ENCODE measurements around the gene SEPTIN6. TPM values are rescaled to one million over a fixed set of nuclear protein-coding genes. Genes with fewer than 3 reads are reported as not detected.

The SEPTIN6 gene
- total RNA-seq, 2 donors from 2014 or later = 11.5 to 18.7 TPM

- Mint-ChIP-seq H3K27ac (no peak overlapping the region), H3K36me3 (ENCODE audit: low read depth) (no peaks in the 10 kb centered on the region), H3K4me3 (no peak overlapping the region), H3K9me3 (peaks cover 60% of the 10 kb centered on the region), H3K4me1 (no peaks in the 10 kb centered on the region), H3K27me3 (ENCODE audit: insufficient read depth) (no peaks in the 10 kb centered on the region)
- Histone ChIP-seq H3K27ac (ENCODE audit: low read depth, low read length) (no peak overlapping the region), H3K9me3 (ENCODE audit: control insufficient read depth, low read length) (no peaks in the 10 kb centered on the region), H3K4me3 (ENCODE audit: low read length) (no peak overlapping the region), H3K27me3 (ENCODE audit: control insufficient read depth, insufficient read depth, low read length, poor library complexity, severe bottlenecking) (no peaks in the 10 kb centered on the region), H3K4me1 (ENCODE audit: control insufficient read depth, insufficient read depth, low read length) (no peaks in the 10 kb centered on the region), H3K9ac (ENCODE audit: extremely low read depth, low read length, poor library complexity, severe bottlenecking) (no peak overlapping the region), H3K36me3 (ENCODE audit: control insufficient read depth, insufficient read depth, low read length) (no peaks in the 10 kb centered on the region)
- no peak for TF ChIP-seq CTCF (conservative IDR thresholded peaks at IDR 0.05)
- DNase-seq = no peak
- 93% methylated on average over 1 of the region's 2 CpGs; no CpG with 5 or more reads in 1 of the 2 experiments for WGBS, 2 experiments (ENCODE audit: insufficient coverage in 1 of 2, insufficient read length in 1 of 2)
These were observed 45.9 kb downstream of the SEPTIN6 start for GRCh38 chrX:119647089-119647488.

DNA sequence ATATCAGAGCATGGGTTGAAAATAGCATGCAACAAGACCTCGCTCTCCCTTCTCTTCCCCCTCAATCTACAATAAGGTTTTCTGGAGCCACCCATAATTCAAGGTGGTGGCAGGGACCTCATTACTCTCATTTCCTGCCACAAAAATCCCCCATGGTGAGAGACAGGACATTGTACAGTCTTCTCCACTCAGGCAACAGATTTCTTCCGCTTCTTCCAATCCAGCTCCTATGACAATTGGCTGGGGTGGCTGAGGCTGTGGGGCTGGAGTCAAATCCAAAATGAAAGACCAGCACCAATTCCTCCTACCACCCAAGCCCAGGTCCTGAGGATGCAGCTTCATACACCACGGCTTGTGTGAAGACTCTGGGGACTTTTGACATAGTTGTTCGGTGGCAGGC is 46.5 kb downstream of the SEPTIN6 start:
- no peaks in the 10 kb centered on the region for H3K4me1 Mint-ChIP-seq
- no peaks in the 10 kb centered on the region for H3K36me3 ChIP-seq (ENCODE audit: control insufficient read depth, insufficient read depth, low read length)
- no peak overlapping the region for H3K27ac Mint-ChIP-seq
- no peaks in the 10 kb centered on the region for H3K36me3 Mint-ChIP-seq (ENCODE audit: low read depth)
- no peak overlapping the region for H3K4me3 ChIP-seq (ENCODE audit: low read length)
- H3K27ac ChIP-seq (ENCODE audit: low read depth, low read length) = no peak overlapping the region
- H3K9me3 ChIP-seq (ENCODE audit: control insufficient read depth, low read length) = no peaks in the 10 kb centered on the region
- no peak overlapping the region for H3K4me3 Mint-ChIP-seq
- WGBS, 2 experiments (ENCODE audit: insufficient coverage in 1 of 2, insufficient read length in 1 of 2) = 96% methylated on average over 3 of the region's 4 CpGs; no CpG with 5 or more reads in 1 of the 2 experiments
- peaks cover 62% of the 10 kb centered on the region for H3K9me3 Mint-ChIP-seq
- H3K4me1 ChIP-seq (ENCODE audit: control insufficient read depth, insufficient read depth, low read length) = no peaks in the 10 kb centered on the region
- DNase-seq = no peak
- H3K9ac ChIP-seq (ENCODE audit: extremely low read depth, low read length, poor library complexity, severe bottlenecking) = no peak overlapping the region
- TF ChIP-seq CTCF (conservative IDR thresholded peaks at IDR 0.05) = no peak
- H3K27me3 Mint-ChIP-seq (ENCODE audit: insufficient read depth) = no peaks in the 10 kb centered on the region
- H3K27me3 ChIP-seq (ENCODE audit: control insufficient read depth, insufficient read depth, low read length, poor library complexity, severe bottlenecking) = no peaks in the 10 kb centered on the region

DNA sequence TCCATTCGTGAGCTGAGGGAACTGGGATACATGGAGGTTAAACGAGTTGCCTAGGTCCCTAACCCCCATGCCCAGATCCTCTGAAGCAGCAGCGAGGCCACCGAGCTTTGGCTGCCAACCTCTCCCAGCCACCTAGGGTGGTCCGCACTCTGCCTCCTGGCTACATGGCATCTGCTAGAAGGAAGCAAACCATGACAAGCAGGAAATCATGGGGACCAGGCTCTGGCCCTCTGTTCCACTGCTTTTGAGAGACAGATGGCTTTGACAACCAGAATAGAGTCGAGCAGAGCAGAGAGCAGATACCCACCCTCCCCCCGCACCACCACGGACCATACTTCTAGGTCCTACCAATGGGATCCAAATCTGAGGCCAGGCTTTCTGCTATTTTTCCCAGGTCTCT is 49.3 kb downstream of the SEPTIN6 start:
- H3K4me3 ChIP-seq (ENCODE audit: low read length) = no peak overlapping the region
- no peaks in the 10 kb centered on the region for H3K4me1 ChIP-seq (ENCODE audit: control insufficient read depth, insufficient read depth, low read length)
- no peak overlapping the region for H3K9ac ChIP-seq (ENCODE audit: extremely low read depth, low read length, poor library complexity, severe bottlenecking)
- no peaks in the 10 kb centered on the region for H3K4me1 Mint-ChIP-seq
- no peaks in the 10 kb centered on the region for H3K9me3 ChIP-seq (ENCODE audit: control insufficient read depth, low read length)
- no peak overlapping the region for H3K27ac Mint-ChIP-seq
- 97% methylated on average over 8 of the region's 8 CpGs; no CpG with 5 or more reads in 1 of the 2 experiments for WGBS, 2 experiments (ENCODE audit: insufficient coverage in 1 of 2, insufficient read length in 1 of 2)
- H3K27me3 ChIP-seq (ENCODE audit: control insufficient read depth, insufficient read depth, low read length, poor library complexity, severe bottlenecking) = no peaks in the 10 kb centered on the region
- no peak overlapping the region for H3K4me3 Mint-ChIP-seq
- H3K9me3 Mint-ChIP-seq = peaks cover 63% of the 10 kb centered on the region
- no peaks in the 10 kb centered on the region for H3K36me3 ChIP-seq (ENCODE audit: control insufficient read depth, insufficient read depth, low read length)
- H3K27ac ChIP-seq (ENCODE audit: low read depth, low read length) = no peak overlapping the region
- TF ChIP-seq CTCF (conservative IDR thresholded peaks at IDR 0.05) = no peak
- no peaks in the 10 kb centered on the region for H3K27me3 Mint-ChIP-seq (ENCODE audit: insufficient read depth)
- no peak for DNase-seq
- H3K36me3 Mint-ChIP-seq (ENCODE audit: low read depth) = no peaks in the 10 kb centered on the region

Small RNA genes within 50 kb of the gene (microRNA-seq; reads per million reads assigned to microRNA genes)
- 6.8 reads per million, percentile 41 among the genes with 10 or more reads in this experiment for gene MIR766 (ENCODE audit: borderline microRNAs expressed)

Other genes starting within 250 kb of the SEPTIN6 start
- gene SLC25A5, start 224.7 kb downstream of the SEPTIN6 start, total RNA-seq = 100 to 1,000 TPM; 321 TPM
- 10 to 100 TPM; 18.7 to 19.8 TPM for gene STEEP1, start 127.8 kb downstream of the SEPTIN6 start, total RNA-seq
- gene UBE2A, start 118.6 kb downstream of the SEPTIN6 start, total RNA-seq = 10 to 100 TPM; 59.7 to 64.0 TPM
- gene NKRF, start 86.7 kb downstream of the SEPTIN6 start, total RNA-seq = 10 to 100 TPM; 14.3 to 15.8 TPM
- gene SOWAHD, start 65.4 kb upstream of the SEPTIN6 start, total RNA-seq = 1 to 10 TPM; 1.7 to 2.7 TPM
- 1,000 to 10,000 TPM; 1,848 to 1,992 TPM for gene RPL39, start 98.5 kb upstream of the SEPTIN6 start, total RNA-seq
- 10 to 100 TPM; 19.0 to 21.9 TPM for gene UPF3B, start 159.8 kb upstream of the SEPTIN6 start, total RNA-seq
- 1 to 10 TPM; 9.3 to 9.8 TPM for gene RNF113A, start 178.6 kb upstream of the SEPTIN6 start, total RNA-seq
- gene NDUFA1, start 178.7 kb upstream of the SEPTIN6 start, total RNA-seq = 10 to 100 TPM; 63.9 to 87.5 TPM
- under 1 TPM in 1 of 2 donors, not detected in 1; 0.79 TPM for gene AKAP14, start 202.7 kb upstream of the SEPTIN6 start, total RNA-seq